Measurements from ENCODE around the gene GALNT1. TPM values are rescaled to one million over a fixed set of nuclear protein-coding genes. Genes with fewer than 3 reads are reported as not detected.

Gene GALNT1
- total RNA-seq, 1 donor from 2014 or later: 77.4 TPM

DNA sequence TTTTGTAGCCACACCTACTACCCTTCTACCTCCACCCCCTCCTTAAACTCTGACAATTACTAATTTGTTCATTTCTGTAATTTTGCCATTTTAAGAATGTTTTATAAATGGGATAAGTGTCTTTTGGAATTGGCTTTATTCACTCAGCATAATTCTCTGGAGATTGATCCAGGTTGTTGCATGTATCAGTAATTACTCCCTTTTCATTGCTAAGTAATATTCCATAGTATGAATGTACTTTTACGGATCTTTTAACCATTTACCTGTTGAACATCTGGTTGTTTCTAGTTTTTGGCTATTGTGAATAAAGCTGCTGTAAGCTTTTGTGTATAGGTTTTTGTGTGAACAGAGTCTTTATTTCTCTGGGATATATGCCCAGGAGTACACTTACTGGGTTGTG, 4.1 kb downstream of the GALNT1 start:
- H3K36me3 ChIP-seq (ENCODE audit: control insufficient read depth, insufficient read depth, low read length): no peaks in the 10 kb centered on the region
- FAIRE-seq (no peak), DNase-seq (ENCODE audit: low read depth) (no peak)
- H3K27me3 ChIP-seq (ENCODE audit: control insufficient read depth, insufficient read depth, low read length): no peaks in the 10 kb centered on the region
- no peak for TF ChIP-seq CTCF (IDR thresholded peaks at IDR 0.05; ENCODE audit: insufficient read depth, low read length, severe bottlenecking)
- H3K4me3 ChIP-seq (ENCODE audit: low read depth, low read length): no peak overlapping the region

DNA sequence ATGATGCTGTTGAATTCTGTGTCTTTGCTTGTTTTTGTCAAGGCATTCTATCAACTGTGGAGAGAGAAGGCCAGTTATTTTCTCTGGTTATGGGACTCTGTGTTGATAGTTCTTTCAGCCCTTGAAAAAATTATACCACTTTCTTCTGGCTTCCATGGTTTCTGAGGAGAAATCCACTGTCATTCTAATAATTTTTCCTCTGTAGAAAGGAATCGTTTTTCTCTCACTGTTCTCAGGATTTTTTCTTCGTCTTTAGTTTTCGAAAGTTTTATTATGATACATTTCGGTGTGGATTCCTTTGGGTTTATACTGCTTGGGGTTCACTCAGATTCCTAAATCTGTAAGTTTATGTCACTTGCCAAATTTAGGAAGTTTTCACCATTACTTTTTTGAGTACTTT, 6.6 kb downstream of the GALNT1 start:
- FAIRE-seq: no peak
- no peak for TF ChIP-seq CTCF (IDR thresholded peaks at IDR 0.05; ENCODE audit: insufficient read depth, low read length, severe bottlenecking)

GRCh38 chr18:35588995-35589394, 7.5 kb downstream of the GALNT1 start:
- no peaks in the 10 kb centered on the region for H3K27me3 ChIP-seq (ENCODE audit: control insufficient read depth, insufficient read depth, low read length)
- FAIRE-seq (no peak), DNase-seq (ENCODE audit: low read depth) (no peak)
- no peak overlapping the region for H3K4me3 ChIP-seq (ENCODE audit: low read depth, low read length)
- TF ChIP-seq CTCF (IDR thresholded peaks at IDR 0.05; ENCODE audit: insufficient read depth, low read length, severe bottlenecking): no peak
- no peaks in the 10 kb centered on the region for H3K36me3 ChIP-seq (ENCODE audit: control insufficient read depth, insufficient read depth, low read length)

More for the DNA sequence above, 6.6 kb downstream of the GALNT1 start:
- no peak for DNase-seq (ENCODE audit: low read depth)
- H3K36me3 ChIP-seq (ENCODE audit: control insufficient read depth, insufficient read depth, low read length): no peaks in the 10 kb centered on the region
- no peaks in the 10 kb centered on the region for H3K27me3 ChIP-seq (ENCODE audit: control insufficient read depth, insufficient read depth, low read length)
- no peak overlapping the region for H3K4me3 ChIP-seq (ENCODE audit: low read depth, low read length)

GRCh38 chr18:35589546-35589945, 8.0 kb downstream of the GALNT1 start:
- no peak overlapping the region for H3K4me3 ChIP-seq (ENCODE audit: low read depth, low read length)
- no peaks in the 10 kb centered on the region for H3K27me3 ChIP-seq (ENCODE audit: control insufficient read depth, insufficient read depth, low read length)
- FAIRE-seq (peak; percentile 60), DNase-seq (ENCODE audit: low read depth) (no peak)
- no peak for TF ChIP-seq CTCF (IDR thresholded peaks at IDR 0.05; ENCODE audit: insufficient read depth, low read length, severe bottlenecking)
- H3K36me3 ChIP-seq (ENCODE audit: control insufficient read depth, insufficient read depth, low read length): no peaks in the 10 kb centered on the region

- no peak for TF ChIP-seq CTCF (IDR thresholded peaks at IDR 0.05; ENCODE audit: insufficient read depth, low read length, severe bottlenecking)
- DNase-seq (ENCODE audit: low read depth) (no peak), FAIRE-seq (no peak)
- no peaks in the 10 kb centered on the region for H3K27me3 ChIP-seq (ENCODE audit: control insufficient read depth, insufficient read depth, low read length)
- H3K4me3 ChIP-seq (ENCODE audit: low read depth, low read length): no peak overlapping the region
- H3K36me3 ChIP-seq (ENCODE audit: control insufficient read depth, insufficient read depth, low read length): no peaks in the 10 kb centered on the region
These were observed 9.4 kb downstream of the GALNT1 start for GRCh38 chr18:35590935-35591334.

GRCh38 chr18:35592298-35592697, 10.8 kb downstream of the GALNT1 start:
- no peaks in the 10 kb centered on the region for H3K27me3 ChIP-seq (ENCODE audit: control insufficient read depth, insufficient read depth, low read length)
- no peaks in the 10 kb centered on the region for H3K36me3 ChIP-seq (ENCODE audit: control insufficient read depth, insufficient read depth, low read length)
- FAIRE-seq: no peak
- no peak for DNase-seq (ENCODE audit: low read depth)
- no peak overlapping the region for H3K4me3 ChIP-seq (ENCODE audit: low read depth, low read length)
- TF ChIP-seq CTCF (IDR thresholded peaks at IDR 0.05; ENCODE audit: insufficient read depth, low read length, severe bottlenecking): no peak
